ENCODE data around the gene SLC41A1.

- TF ChIP-seq CTCF (IDR thresholded peaks at IDR 0.05) (no peak), POLR2AphosphoS5 (IDR thresholded peaks at IDR 0.05) (no peak), POLR2A (IDR thresholded peaks at IDR 0.05) (no peak), EP300 (IDR thresholded peaks at IDR 0.05) (no peak)
These were observed 8.4 kb downstream of the SLC41A1 start for GRCh38 chr1:205804605-205805004.

Measured in gastroesophageal sphincter (tissue), 3 donors.